AG09319 (cell line): ENCODE data around the gene DLGAP1.

Source experiments
- DNase-seq: peaks from one replicate; pipeline ENCODE4 v3.0.0-alpha.2; 2010; ENCODE audit warnings: low read depth; ENCODE audit errors: extremely low read depth
- CTCF ChIP-seq: IDR thresholded peaks from 2 replicates; pipeline ENCODE4 v1.5.1; 2011; ENCODE audit warnings: low read depth, mild to moderate bottlenecking, inconsistent platforms, low read length, moderate library complexity

DLGAP1 gene

DNA sequence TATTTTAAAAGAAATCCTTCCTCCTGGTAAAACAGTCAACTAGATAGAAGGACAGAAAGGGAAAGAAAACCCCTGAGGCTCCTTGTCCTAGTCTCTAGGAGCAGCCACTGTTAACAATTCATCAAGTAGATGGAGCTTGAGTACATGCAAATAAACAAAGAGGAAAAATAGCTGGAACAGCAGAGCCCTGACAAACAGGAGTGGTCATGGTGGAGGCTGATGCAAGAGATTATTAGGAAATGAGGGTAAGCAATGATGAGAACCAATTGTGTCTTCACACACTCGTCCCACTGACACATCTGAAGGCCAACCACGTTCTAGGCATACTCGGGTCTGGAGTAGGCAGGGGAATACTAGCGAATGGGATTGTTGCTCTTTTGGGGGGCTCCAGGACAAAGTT, 9.2 kb downstream of the DLGAP1 start:
- TF ChIP-seq CTCF: no peak
- no peak for DNase-seq

- DNase-seq: no peak
- TF ChIP-seq CTCF: no peak
These were observed 10.8 kb downstream of the DLGAP1 start for GRCh38 chr18:4444306-4444705.

DNA sequence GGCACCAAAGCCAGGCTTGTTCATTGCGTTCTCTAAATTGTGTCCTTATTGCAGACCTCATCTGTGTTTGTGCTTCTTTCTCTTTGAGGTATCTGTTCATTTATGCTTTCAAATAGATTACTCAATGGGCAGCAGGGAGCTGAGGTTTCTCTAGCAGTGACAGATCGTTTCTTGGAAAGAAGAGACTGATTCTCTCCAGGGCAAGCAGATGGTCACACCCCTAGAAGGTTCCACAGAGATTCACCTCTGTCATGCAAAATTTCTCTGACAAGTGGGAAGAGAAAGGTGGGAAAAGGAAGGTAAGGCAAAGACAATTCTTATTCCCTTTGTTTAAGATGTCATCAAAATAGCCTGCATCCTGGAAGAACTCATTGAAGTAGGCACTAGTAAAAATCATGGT, 14.0 kb downstream of the DLGAP1 start:
- no peak for TF ChIP-seq CTCF
- no peak for DNase-seq

DNA sequence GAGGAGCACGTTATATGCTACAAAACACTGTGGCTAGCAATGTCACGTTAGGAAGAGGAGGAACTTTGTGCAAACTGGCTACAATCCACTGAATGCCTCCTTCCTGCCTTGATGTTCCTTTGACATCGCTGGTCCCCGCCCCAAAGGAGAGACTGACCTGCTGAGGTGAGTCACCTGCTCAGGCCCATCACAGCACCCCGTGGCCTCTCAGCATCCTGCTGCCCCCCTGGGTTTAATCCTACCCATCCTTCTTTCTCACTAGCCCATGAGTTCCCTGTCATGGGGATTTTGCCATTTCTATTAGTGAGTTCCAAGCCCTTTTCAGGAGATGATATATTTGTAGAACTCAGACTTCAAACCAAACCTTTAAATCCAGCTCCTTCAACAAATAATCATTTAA, 16.2 kb downstream of the DLGAP1 start:
- no peak for DNase-seq
- TF ChIP-seq CTCF: no peak

DNA sequence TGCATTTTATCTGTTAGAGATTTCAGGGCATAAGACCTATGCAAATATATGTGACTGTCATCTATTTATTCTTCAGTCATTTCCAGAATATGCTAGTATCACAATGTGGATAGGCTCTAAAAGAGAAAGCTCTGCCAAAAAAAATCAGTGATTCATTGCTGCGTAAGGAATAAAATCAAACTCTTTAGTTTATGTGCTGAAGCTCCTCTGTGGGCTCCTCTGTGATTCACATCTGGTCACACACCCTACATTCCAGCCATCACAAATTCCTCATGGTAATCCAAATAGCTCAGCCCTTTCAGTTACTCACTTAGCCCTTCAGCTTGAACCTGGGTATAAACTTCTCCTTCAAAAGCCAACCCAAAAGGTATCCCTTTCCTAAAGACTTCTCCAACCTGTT, 21.4 kb downstream of the DLGAP1 start:
- TF ChIP-seq CTCF: no peak
- no peak for DNase-seq

- no peak for TF ChIP-seq CTCF
- DNase-seq: no peak
These were observed 24.3 kb downstream of the DLGAP1 start for GRCh38 chr18:4430836-4431235.

DNA sequence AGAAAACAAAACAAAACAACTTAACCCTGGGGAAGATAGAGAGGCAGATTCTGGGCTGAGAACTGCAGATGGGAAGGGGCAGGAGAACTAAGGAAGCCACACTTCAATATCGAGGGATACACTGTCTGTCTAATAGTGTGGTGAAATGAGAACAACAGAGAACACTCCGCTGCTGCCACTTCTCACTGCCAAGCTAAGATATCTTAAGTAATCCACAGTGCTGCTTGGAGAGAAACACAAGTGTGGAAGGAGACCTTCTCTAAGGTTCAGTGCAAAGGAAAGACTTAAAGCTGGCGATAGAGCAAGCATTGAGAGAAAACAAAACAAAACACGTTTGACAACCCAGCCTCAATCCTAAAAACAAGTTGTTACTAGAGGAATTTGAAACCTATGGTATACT, 37.4 kb downstream of the DLGAP1 start:
- TF ChIP-seq CTCF: no peak
- no peak for DNase-seq
